ENCODE results near the gene TOPORS.
"Not testable (repeated sequence)": the region's sequence is repeated elsewhere in the genome, so short reads cannot be mapped to it uniquely, and the experiment has no call there.

TOPORS gene

DNA sequence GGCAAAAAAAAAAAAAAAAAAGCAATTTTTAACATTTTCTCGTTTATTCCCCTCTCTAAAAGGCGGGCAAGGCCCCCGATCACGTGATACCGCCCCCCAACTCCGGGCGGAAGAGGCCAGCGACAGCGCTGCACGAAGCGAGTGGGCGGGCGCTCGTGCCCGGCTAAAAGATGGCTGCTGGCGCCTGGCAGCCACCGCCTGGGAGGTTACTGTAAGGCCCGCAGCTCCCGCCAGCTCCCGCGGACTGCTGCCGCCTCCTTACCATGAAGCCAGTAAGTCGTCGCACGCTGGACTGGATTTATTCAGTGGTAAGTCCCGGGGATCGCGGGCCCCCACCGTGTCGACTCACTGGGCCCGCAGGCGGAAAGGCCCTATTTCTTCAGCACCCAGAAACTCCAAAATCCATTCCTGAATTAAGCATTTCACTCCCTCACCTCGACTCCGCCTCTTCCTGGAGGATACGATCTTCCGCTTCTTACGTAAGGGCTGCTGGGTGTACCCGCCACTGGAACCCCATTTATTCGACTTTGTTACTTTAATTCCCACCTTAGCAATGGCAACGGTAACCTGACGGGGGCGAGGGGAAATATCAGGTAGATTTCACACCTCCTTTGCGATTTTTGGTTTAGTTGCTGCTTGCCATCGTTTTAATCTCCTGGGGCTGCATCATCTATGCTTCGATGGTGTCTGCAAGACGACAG, at the start of gene TOPORS, which contains the start of gene SMIM27:
Gene TOPORS (minus strand): TSS at position 415 of the 701 bp plus-strand sequence. CDS start 150 bp downstream, at position 265.
Gene SMIM27 (plus strand): TSS at position 156 of the 701 bp plus-strand sequence. CDS start 108 bp downstream, at position 264.
- DNase-seq, result peak; percentile 82 to 89 (median 87)

GRCh38 chr9:32599021-32599420, 46.6 kb upstream of the TOPORS start:
- DNase-seq, result not testable (repeated sequence)

DNA sequence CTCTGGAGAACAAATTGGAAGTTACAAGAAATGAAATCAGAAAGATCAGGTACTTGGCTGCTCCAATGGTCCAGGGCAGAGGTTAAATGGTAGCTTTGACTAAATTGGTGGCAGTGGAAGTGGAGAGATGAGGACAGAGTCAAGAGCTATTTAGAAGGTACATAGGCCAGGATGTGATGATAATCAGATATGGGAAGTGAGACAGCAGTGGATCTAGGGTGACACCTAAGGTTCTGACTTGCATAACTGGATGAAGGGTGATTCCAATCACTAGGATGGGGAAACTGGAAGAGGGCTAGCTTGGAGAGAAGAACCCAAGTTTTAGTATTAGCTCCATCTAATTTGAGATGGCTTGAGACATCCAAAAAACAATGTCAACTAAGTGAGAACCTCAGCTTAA, 44.5 kb upstream of the TOPORS start:
- DNase-seq, result no peak

- DNase-seq, result no peak
Measured at GRCh38 chr9:32596096-32596865, 43.9 kb upstream of the TOPORS start.

- no peak for DNase-seq
Measured at GRCh38 chr9:32590898-32591297, 38.5 kb upstream of the TOPORS start.

DNA sequence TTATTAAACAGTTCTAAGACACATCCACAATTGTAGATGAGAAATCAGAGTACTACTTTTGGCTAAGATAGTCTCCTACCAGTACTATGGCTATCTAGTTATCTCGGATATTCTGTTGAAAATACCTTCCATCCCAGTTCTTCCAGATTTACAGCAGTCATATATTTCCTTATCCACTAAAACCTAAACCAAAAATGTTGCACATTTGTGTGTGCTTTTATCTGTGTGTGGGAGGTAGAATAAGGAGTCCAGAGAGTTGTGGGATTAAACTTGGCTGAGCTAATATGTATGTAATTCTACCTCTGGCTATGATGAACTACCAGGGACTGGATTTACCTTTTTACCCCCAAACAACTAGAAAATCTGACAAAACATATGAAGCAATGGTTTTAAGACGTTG, 38.1 kb upstream of the TOPORS start:
- no peak for DNase-seq

GRCh38 chr9:32589083-32589723, 36.8 kb upstream of the TOPORS start:
- DNase-seq, result peak in 2 of 6 experiments; percentile 5

DNA sequence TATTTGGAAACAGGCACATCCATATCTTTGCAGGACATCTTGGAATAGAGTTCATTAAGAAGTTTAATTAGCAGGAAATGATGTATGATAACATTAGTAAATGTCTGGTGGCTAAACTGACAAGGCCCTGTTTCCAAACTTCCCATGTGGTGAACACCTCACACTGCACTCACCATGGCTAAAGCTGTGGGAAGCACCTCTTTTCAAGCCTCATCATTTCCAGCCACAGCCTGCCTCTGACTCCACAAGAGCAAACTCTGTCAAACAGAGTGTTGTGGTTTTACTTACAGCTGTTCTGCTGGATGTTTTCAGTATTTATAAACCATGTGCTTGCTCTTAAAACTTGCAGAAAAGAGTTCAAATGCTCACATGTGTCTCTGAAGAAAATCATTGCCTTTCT, 35.5 kb upstream of the TOPORS start:
- no peak for DNase-seq

- no peak for DNase-seq
Measured at GRCh38 chr9:32584784-32585183, 32.4 kb upstream of the TOPORS start.

GRCh38 chr9:32581512-32582143, 29.2 kb upstream of the TOPORS start:
- peak in 4 of 6 experiments; percentile 9 to 45 (median 26) for DNase-seq

- DNase-seq, result no peak
Measured at GRCh38 chr9:32580631-32581300, 28.4 kb upstream of the TOPORS start.

DNA sequence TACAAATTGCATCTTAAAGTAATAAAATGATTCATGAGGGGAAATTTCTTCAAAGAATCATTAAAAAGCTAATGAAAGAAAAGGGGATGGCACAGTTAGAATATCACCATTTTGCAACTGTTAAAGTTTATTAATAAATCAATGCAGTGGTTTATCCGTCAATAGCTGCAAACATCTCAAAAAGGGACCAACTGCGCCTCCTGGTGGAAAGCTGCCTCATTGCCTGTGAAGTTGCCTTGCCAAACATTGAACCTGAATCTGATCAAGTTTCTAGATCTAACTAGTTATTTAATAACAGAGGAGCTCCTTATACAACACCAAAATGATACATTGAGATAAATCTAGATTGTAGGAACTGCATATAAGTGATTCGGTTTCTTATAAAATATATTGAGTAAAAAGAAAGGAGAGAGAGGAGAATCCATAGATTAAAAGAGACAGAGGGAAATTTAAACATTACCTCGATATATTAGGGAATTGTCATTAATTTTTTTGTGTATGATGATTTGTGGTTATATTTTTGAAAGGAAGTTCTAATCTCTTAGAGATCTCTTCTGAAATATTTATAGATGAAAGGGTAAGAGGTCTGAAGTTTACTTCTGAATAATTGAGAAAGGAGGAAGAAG, 27.4 kb upstream of the TOPORS start:
- peak; percentile 28 to 79 (median 71) for DNase-seq

- no peak for DNase-seq
Measured at GRCh38 chr9:32578976-32579375, 26.6 kb upstream of the TOPORS start.

GRCh38 chr9:32577316-32577715, 24.9 kb upstream of the TOPORS start:
- DNase-seq, result no peak

DNA sequence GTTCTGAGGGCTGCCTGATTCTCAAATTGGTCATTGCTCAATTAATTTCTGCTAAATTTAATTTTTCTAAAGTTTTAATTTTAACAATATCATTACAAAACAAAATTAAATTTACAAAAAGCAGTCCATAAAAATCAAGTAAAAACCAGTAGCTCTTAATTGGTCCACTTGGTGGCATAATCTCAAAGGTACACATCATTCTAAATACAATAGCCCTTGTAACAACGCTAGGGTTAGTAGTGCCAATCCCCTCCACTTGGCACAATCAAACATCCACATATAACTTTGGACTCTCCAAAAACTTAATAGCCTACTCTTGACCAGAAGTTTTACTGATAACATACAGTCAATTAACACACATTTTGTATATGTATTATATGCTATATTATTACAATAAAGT, 22.5 kb upstream of the TOPORS start:
- no peak for DNase-seq

DNA sequence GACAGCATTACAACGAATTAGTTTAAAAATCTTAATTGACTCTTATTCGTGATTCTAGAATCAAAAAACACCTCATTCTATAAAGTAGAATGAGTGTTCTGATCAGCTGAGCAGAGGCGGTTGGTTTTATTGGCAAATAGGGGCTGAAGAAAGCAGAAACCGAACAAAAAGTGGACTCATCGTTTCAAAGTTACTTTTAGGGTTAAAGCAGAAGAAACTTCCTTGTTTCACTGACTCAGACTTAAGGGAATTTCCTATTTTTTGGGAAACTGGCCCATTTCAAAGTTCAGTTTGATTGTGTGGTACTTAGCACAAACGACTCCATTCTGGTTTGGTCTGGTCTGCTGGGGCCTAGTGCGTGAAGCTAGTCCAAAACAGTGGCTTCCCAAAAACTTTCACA, 21.4 kb upstream of the TOPORS start:
- DNase-seq, result no peak

DNA sequence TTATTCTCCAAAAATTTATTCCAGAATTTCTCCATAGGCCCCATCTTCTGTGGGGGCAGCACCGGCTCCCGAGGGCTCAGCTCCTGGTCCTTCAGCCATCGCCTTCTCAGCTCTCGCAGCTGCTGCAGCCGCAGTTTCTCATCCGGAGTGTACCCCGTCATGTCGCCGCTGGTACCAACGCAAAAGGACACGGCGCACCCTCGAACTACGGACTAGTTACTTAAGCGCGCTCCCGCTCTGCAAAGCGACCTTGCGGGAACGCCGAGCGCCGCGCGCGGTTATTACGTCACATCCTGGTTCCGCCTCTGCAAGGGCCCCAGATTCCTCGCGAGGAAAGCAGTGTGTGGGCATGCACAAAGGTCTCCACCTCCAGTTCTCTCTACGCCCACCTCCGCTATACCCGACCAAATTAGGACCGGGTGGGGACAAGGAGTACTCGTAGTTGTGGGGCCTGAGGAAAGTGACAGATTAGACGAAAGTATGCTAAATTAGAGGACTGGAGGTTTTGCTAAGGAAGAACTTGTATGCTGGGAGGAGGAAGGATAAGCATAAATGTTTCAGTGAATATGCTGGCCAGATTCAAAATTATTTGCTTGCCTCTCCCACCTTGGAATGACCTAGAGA, 20.6 kb upstream of the TOPORS start, which contains the start of gene NDUFB6:
Gene NDUFB6 (minus strand): TSS at position 260 of the 624 bp plus-strand sequence. CDS start 99 bp downstream, at position 161.
- peak; percentile 89 to 95 (median 94) for DNase-seq

- peak; percentile 21 to 80 (median 68) for DNase-seq
Measured at GRCh38 chr9:32571969-32572899, 19.8 kb upstream of the TOPORS start.

DNA sequence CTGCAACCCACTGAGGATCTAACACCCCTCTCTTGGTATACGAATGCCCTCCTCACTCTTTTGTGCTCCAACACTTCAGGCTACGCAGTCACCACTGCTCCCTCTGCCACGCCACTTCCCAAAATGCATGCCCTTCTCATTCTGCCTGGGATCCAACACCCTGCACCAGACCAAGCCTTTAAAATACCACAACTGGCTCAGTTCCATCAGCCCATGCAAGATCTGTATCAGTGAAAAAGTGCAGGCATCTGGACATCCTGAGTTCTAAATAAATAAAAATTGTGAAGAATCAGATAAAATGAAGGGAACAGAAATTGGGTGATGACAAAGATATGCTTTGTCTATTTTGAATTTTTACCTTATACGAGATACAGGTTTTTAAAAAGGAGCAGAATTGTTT, 17.9 kb upstream of the TOPORS start:
- no peak for DNase-seq

GRCh38 chr9:32566770-32567169, 14.4 kb upstream of the TOPORS start:
- no peak for DNase-seq

Measured in stimulated activated naive CD4-positive, alpha-beta T cell (primary cell).